WTC11 (cell line): ENCODE results near the gene CNKSR3. TPM values are rescaled to one million over a fixed set of nuclear protein-coding genes. Genes with fewer than 3 reads are reported as not detected.

Source experiments
- ATAC-seq: fragments of 200-7000 bp; cut with Tn5 transposase; 2 replicates; pipeline ENCODE4 v1.10.0; 2021; ENCODE audit warnings: mild to moderate bottlenecking, moderate library complexity
- CTCF ChIA-PET: fragments of 300-600 bp; sonication (Branson Sonifier 250); formaldehyde crosslinking; loops from one replicate; lab custom pipeline; 2021; ENCODE audit warnings: antibody characterized with exemption; lab: Charles Lee
- POLR2A ChIA-PET: fragments of 350-600 bp; sonication (Branson Sonifier 250); formaldehyde crosslinking; loops from one replicate; lab custom pipeline; 2021; ENCODE audit warnings: antibody characterized with exemption; lab: Charles Lee
- DNase-seq: peaks from one replicate; pipeline ENCODE4 v3.0.0; 2021; ENCODE audit warnings: low spot score
- H3K27ac Mint-ChIP-seq: 2 replicates; pipeline ENCODE4 v1.8.0; 2021; ENCODE audit warnings: mixed read lengths
- H3K27me3 Mint-ChIP-seq: 2 replicates; pipeline ENCODE4 v1.8.0; 2021; ENCODE audit warnings: low read depth, mild to moderate bottlenecking, moderate library complexity, mixed read lengths
- H3K36me3 Mint-ChIP-seq: 2 replicates; pipeline ENCODE4 v1.8.0; 2021; ENCODE audit warnings: mixed read lengths
- H3K4me1 Mint-ChIP-seq: 2 replicates; pipeline ENCODE4 v1.8.0; 2022; ENCODE audit warnings: mixed read lengths
- H3K4me3 Mint-ChIP-seq: 2 replicates; pipeline ENCODE4 v1.8.0; 2021; ENCODE audit warnings: mild to moderate bottlenecking, moderate library complexity, mixed read lengths
- H3K9me3 Mint-ChIP-seq: 2 replicates; pipeline ENCODE4 v1.8.0; 2021; ENCODE audit warnings: mixed read lengths
- ATF1 ChIP-seq: sonication (generic); formaldehyde crosslinking; IDR thresholded peaks from 2 replicates; pipeline ENCODE4 v1.8.1; 2023; ENCODE audit warnings: mild to moderate bottlenecking, moderate library complexity, missing genetic modification reagents
- CBFB ChIP-seq: sonication (generic); formaldehyde crosslinking; IDR thresholded peaks from 2 replicates; pipeline ENCODE4 v1.8.1; 2022; ENCODE audit warnings: mild to moderate bottlenecking, low read depth, missing genetic modification reagents
- EMX1 ChIP-seq: fragments of 250-450 bp; sonication (Bioruptor Pico); IDR thresholded peaks from 2 replicates; pipeline ENCODE4 v1.8.0; 2021; ENCODE audit warnings: mild to moderate bottlenecking
- FOXP1 ChIP-seq: sonication (generic); formaldehyde crosslinking; IDR thresholded peaks from 2 replicates; pipeline ENCODE4 v1.8.0; 2022; ENCODE audit warnings: missing genetic modification reagents, mild to moderate bottlenecking, moderate library complexity, borderline replicate concordance
- GABPB1 ChIP-seq: sonication (generic); formaldehyde crosslinking; IDR thresholded peaks from 2 replicates; pipeline ENCODE4 v1.8.1; 2023; ENCODE audit warnings: mild to moderate bottlenecking, missing genetic modification reagents
- JAZF1 ChIP-seq: fragments of 250-450 bp; sonication (Bioruptor Pico); IDR thresholded peaks from 2 replicates; pipeline ENCODE4 v1.9.0; 2021; ENCODE audit warnings: moderate library complexity, mild to moderate bottlenecking, inconsistent platforms
- JUN ChIP-seq: sonication (generic); formaldehyde crosslinking; IDR thresholded peaks from 2 replicates; pipeline ENCODE4 v1.8.0; 2023; ENCODE audit warnings: mild to moderate bottlenecking, missing genetic modification reagents
- MYBL2 ChIP-seq: sonication (generic); formaldehyde crosslinking; IDR thresholded peaks from 2 replicates; pipeline ENCODE4 v1.8.1; 2023; ENCODE audit warnings: mild to moderate bottlenecking, moderate library complexity, missing genetic modification reagents
- RORB ChIP-seq: fragments of 250-450 bp; sonication (Bioruptor Pico); IDR thresholded peaks from 2 replicates; pipeline ENCODE4 v1.9.0; 2021; ENCODE audit warnings: mild to moderate bottlenecking
- SMAD3 ChIP-seq: sonication (generic); formaldehyde crosslinking; IDR thresholded peaks from 2 replicates; pipeline ENCODE4 v1.8.0; 2022; ENCODE audit warnings: missing genetic modification reagents, mild to moderate bottlenecking, borderline replicate concordance
- SOX15 ChIP-seq: fragments of 250-450 bp; sonication (Bioruptor Pico); IDR thresholded peaks from 2 replicates; pipeline ENCODE4 v1.9.0; 2021; ENCODE audit warnings: mild to moderate bottlenecking
- ZNF138 ChIP-seq: sonication (generic); formaldehyde crosslinking; conservative IDR thresholded peaks from 2 replicates; pipeline ENCODE4 v1.8.1; 2022; ENCODE audit warnings: mild to moderate bottlenecking, moderate library complexity, missing genetic modification reagents
- ZNF232 ChIP-seq: sonication (generic); formaldehyde crosslinking; IDR thresholded peaks from 2 replicates; pipeline ENCODE4 v1.8.0; 2022; ENCODE audit warnings: mild to moderate bottlenecking, missing genetic modification reagents
- total RNA-seq: library from RNA; stranded (reverse); gene quantifications from 3 replicates; pipeline ENCODE4 v1.2.3, GENCODE V29; 2021
- TF ChIP-seq, protein P1 (sequence below): sonication (generic); formaldehyde crosslinking; IDR thresholded peaks from 2 replicates; pipeline ENCODE4 v1.8.0; 2023; ENCODE audit warnings: missing genetic modification reagents, mild to moderate bottlenecking, borderline replicate concordance
- TF ChIP-seq, protein P2 (sequence below): sonication (generic); formaldehyde crosslinking; IDR thresholded peaks from 2 replicates; pipeline ENCODE4 v1.8.1; 2022; ENCODE audit warnings: low read depth, missing genetic modification reagents, borderline replicate concordance
- TF ChIP-seq, protein P3 (sequence below): fragments of 250-450 bp; sonication (Bioruptor Pico); IDR thresholded peaks from 2 replicates; pipeline ENCODE4 v1.9.0; 2021; ENCODE audit warnings: moderate library complexity, mild to moderate bottlenecking, inconsistent platforms, borderline replicate concordance
- TF ChIP-seq, protein P4 (sequence below): sonication (generic); formaldehyde crosslinking; IDR thresholded peaks from 2 replicates; pipeline ENCODE4 v1.8.0; 2022; ENCODE audit warnings: mild to moderate bottlenecking, missing genetic modification reagents
- TF ChIP-seq, protein P5 (sequence below): sonication (generic); formaldehyde crosslinking; IDR thresholded peaks from 2 replicates; pipeline ENCODE4 v1.8.0; 2022; ENCODE audit warnings: mild to moderate bottlenecking, missing genetic modification reagents
- TF ChIP-seq, protein P6 (sequence below): sonication (generic); formaldehyde crosslinking; IDR thresholded peaks from 2 replicates; pipeline ENCODE4 v1.8.1; 2022; ENCODE audit warnings: missing genetic modification reagents, borderline replicate concordance
- TF ChIP-seq, protein P7 (sequence below): fragments of 250-450 bp; sonication (Bioruptor Pico); IDR thresholded peaks from 2 replicates; pipeline ENCODE4 v2.1.2; 2022; ENCODE audit warnings: mild to moderate bottlenecking, moderate library complexity
- TF ChIP-seq, protein P8 (sequence below): sonication (generic); formaldehyde crosslinking; conservative IDR thresholded peaks from 2 replicates; pipeline ENCODE4 v1.8.1; 2022; ENCODE audit warnings: mild to moderate bottlenecking, missing genetic modification reagents

Gene CNKSR3
- total RNA-seq, 1 experiment from 2014 or later = 5.7 TPM

DNA sequence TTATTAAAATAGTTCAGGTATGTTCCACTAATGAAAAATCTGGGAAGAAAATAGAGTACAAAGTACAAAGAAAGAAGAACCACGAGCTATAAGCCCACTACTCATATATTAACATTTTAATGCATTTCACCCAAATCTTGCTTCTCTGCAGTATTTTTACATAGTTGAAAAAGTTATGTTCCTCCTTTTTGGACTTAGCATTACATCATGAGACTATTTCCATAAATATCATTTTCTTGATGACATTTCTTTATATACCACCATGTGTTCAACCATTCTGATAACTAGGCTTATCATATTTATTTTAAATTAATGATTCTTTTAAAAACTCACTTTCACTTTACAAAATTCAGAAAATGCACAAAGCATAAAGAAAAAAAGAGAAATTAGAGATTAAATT is 156.9 kb downstream of the CNKSR3 start (continued):
- TF ChIP-seq, protein P1, sequence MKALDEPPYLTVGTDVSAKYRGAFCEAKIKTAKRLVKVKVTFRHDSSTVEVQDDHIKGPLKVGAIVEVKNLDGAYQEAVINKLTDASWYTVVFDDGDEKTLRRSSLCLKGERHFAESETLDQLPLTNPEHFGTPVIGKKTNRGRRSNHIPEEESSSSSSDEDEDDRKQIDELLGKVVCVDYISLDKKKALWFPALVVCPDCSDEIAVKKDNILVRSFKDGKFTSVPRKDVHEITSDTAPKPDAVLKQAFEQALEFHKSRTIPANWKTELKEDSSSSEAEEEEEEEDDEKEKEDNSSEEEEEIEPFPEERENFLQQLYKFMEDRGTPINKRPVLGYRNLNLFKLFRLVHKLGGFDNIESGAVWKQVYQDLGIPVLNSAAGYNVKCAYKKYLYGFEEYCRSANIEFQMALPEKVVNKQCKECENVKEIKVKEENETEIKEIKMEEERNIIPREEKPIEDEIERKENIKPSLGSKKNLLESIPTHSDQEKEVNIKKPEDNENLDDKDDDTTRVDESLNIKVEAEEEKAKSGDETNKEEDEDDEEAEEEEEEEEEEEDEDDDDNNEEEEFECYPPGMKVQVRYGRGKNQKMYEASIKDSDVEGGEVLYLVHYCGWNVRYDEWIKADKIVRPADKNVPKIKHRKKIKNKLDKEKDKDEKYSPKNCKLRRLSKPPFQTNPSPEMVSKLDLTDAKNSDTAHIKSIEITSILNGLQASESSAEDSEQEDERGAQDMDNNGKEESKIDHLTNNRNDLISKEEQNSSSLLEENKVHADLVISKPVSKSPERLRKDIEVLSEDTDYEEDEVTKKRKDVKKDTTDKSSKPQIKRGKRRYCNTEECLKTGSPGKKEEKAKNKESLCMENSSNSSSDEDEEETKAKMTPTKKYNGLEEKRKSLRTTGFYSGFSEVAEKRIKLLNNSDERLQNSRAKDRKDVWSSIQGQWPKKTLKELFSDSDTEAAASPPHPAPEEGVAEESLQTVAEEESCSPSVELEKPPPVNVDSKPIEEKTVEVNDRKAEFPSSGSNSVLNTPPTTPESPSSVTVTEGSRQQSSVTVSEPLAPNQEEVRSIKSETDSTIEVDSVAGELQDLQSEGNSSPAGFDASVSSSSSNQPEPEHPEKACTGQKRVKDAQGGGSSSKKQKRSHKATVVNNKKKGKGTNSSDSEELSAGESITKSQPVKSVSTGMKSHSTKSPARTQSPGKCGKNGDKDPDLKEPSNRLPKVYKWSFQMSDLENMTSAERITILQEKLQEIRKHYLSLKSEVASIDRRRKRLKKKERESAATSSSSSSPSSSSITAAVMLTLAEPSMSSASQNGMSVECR (CRISPR knock-in tag) = no peak
- no peak for TF ChIP-seq SOX15
- no peak for TF ChIP-seq ZNF138
- TF ChIP-seq, protein P2, sequence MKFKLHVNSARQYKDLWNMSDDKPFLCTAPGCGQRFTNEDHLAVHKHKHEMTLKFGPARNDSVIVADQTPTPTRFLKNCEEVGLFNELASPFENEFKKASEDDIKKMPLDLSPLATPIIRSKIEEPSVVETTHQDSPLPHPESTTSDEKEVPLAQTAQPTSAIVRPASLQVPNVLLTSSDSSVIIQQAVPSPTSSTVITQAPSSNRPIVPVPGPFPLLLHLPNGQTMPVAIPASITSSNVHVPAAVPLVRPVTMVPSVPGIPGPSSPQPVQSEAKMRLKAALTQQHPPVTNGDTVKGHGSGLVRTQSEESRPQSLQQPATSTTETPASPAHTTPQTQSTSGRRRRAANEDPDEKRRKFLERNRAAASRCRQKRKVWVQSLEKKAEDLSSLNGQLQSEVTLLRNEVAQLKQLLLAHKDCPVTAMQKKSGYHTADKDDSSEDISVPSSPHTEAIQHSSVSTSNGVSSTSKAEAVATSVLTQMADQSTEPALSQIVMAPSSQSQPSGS (CRISPR knock-in tag) = no peak
- TF ChIP-seq RORB (CRISPR knock-in tag) = no peak

DNA sequence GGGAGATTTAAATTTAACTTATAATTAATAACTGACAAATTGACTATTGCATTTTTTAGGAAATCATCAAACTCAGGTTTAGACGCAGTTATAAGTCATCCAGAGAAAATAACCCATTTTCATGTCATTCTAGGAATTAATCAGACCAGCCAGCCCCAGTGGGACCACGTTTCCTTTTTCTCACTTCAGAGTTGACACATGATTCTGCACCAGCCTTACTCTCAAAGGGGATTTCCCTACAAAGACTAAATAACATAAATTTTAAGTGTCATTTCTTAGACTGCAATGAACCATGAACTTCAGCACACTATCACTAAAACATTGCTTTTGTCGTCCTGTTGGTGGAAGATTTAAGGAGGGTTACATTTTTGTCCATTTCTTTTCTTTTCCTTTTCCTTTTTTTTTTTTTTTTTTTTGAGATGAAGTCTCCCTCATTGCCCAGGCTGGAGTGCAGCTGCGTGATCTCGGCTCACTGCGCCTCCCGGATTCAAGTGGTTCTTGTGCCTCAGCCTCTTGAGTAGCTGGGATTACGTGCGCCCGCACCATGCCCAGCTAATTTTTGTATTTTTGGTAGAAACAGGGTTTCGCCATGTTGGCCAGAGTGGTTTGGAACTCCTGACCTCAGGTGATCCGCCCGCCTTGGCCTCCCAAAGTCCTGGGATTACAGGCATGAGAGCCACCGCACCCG is 157.4 kb downstream of the CNKSR3 start:
- H3K27ac Mint-ChIP-seq = no peak overlapping the region
- ATAC-seq (no peak), DNase-seq (no peak)
- ChIA-PET POLR2A (interaction anchor here (0.7 kb wide), 2 partner anchors 9 to 28 kb away, joined by 4 to 5 read pairs; no protein-coding TSS in a partner anchor), CTCF (no interaction called here)
- H3K27me3 Mint-ChIP-seq = no peaks in the 10 kb centered on the region
- TF ChIP-seq, protein P3, sequence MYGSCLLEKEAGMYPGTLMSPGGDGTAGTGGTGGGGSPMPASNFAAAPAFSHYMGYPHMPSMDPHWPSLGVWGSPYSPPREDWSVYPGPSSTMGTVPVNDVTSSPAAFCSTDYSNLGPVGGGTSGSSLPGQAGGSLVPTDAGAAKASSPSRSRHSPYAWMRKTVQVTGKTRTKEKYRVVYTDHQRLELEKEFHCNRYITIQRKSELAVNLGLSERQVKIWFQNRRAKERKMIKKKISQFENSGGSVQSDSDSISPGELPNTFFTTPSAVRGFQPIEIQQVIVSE (CRISPR knock-in tag) = no peak
- TF ChIP-seq EMX1 (CRISPR knock-in tag) (no peak), CBFB (CRISPR knock-in tag) (no peak), GABPB1 (CRISPR knock-in tag) (no peak), JAZF1 (CRISPR knock-in tag) (no peak), ATF1 (no peak), ZNF232 (CRISPR knock-in tag) (no peak), SOX15 (no peak), JUN (CRISPR knock-in tag) (no peak), FOXP1 (CRISPR knock-in tag) (no peak), MYBL2 (CRISPR knock-in tag) (no peak), SMAD3 (CRISPR knock-in tag) (no peak)
- TF ChIP-seq, protein P4, sequence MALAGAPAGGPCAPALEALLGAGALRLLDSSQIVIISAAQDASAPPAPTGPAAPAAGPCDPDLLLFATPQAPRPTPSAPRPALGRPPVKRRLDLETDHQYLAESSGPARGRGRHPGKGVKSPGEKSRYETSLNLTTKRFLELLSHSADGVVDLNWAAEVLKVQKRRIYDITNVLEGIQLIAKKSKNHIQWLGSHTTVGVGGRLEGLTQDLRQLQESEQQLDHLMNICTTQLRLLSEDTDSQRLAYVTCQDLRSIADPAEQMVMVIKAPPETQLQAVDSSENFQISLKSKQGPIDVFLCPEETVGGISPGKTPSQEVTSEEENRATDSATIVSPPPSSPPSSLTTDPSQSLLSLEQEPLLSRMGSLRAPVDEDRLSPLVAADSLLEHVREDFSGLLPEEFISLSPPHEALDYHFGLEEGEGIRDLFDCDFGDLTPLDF = no peak
- TF ChIP-seq, protein P5, sequence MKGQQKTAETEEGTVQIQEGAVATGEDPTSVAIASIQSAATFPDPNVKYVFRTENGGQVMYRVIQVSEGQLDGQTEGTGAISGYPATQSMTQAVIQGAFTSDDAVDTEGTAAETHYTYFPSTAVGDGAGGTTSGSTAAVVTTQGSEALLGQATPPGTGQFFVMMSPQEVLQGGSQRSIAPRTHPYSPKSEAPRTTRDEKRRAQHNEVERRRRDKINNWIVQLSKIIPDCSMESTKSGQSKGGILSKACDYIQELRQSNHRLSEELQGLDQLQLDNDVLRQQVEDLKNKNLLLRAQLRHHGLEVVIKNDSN (CRISPR knock-in tag) = no peak
- TF ChIP-seq, protein P6, sequence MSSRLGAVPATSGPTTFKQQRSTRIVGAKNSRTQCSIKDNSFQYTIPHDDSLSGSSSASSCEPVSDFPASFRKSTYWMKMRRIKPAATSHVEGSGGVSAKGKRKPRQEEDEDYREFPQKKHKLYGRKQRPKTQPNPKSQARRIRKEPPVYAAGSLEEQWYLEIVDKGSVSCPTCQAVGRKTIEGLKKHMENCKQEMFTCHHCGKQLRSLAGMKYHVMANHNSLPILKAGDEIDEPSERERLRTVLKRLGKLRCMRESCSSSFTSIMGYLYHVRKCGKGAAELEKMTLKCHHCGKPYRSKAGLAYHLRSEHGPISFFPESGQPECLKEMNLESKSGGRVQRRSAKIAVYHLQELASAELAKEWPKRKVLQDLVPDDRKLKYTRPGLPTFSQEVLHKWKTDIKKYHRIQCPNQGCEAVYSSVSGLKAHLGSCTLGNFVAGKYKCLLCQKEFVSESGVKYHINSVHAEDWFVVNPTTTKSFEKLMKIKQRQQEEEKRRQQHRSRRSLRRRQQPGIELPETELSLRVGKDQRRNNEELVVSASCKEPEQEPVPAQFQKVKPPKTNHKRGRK (CRISPR knock-in tag) = no peak
- TF ChIP-seq, protein P7, sequence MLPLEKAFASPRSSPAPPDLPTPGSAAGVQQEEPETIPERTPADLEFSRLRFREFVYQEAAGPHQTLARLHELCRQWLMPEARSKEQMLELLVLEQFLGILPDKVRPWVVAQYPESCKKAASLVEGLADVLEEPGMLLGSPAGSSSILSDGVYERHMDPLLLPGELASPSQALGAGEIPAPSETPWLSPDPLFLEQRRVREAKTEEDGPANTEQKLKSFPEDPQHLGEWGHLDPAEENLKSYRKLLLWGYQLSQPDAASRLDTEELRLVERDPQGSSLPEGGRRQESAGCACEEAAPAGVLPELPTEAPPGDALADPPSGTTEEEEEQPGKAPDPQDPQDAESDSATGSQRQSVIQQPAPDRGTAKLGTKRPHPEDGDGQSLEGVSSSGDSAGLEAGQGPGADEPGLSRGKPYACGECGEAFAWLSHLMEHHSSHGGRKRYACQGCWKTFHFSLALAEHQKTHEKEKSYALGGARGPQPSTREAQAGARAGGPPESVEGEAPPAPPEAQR (CRISPR knock-in tag) = no peak
- TF ChIP-seq, protein P8, sequence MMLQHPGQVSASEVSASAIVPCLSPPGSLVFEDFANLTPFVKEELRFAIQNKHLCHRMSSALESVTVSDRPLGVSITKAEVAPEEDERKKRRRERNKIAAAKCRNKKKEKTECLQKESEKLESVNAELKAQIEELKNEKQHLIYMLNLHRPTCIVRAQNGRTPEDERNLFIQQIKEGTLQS (CRISPR knock-in tag) = no peak
- H3K4me3 Mint-ChIP-seq = no peak overlapping the region
- H3K36me3 Mint-ChIP-seq = no peaks in the 10 kb centered on the region
- peaks cover 8% of the 10 kb centered on the region; the same call in 1 of the 2 replicates for H3K9me3 Mint-ChIP-seq
- no peaks in the 10 kb centered on the region for H3K4me1 Mint-ChIP-seq
